Ishikawa (cell line): ENCODE measurements around the gene SCRT2.

Experiments used
- CEBPB ChIP-seq: IDR thresholded peaks from 2 replicates; pipeline ENCODE4 v1.6.1; 2012
- CREB1 ChIP-seq: IDR thresholded peaks from 2 replicates; pipeline ENCODE4 v1.6.1; 2012; ENCODE audit warnings: low read depth
- EGR1 ChIP-seq: IDR thresholded peaks from 2 replicates; pipeline ENCODE4 v1.6.1; 2012
- EP300 ChIP-seq: IDR thresholded peaks from 2 replicates; pipeline ENCODE4 v1.6.1; 2012; ENCODE audit warnings: borderline replicate concordance
- FOXM1 ChIP-seq: IDR thresholded peaks from 2 replicates; pipeline ENCODE4 v1.6.1; 2012; ENCODE audit warnings: low read depth, borderline replicate concordance
- MAX ChIP-seq: IDR thresholded peaks from 2 replicates; pipeline ENCODE4 v1.6.1; 2012
- NFIC ChIP-seq: IDR thresholded peaks from 2 replicates; pipeline ENCODE4 v1.6.1; 2012
- RAD21 ChIP-seq: IDR thresholded peaks from 2 replicates; pipeline ENCODE4 v1.6.1; 2012; ENCODE audit warnings: low read depth
- REST ChIP-seq: IDR thresholded peaks from 2 replicates; pipeline ENCODE4 v1.6.1; 2012; ENCODE audit warnings: low read depth, mild to moderate bottlenecking
- TAF1 ChIP-seq: IDR thresholded peaks from 2 replicates; pipeline ENCODE4 v1.6.1; 2012; ENCODE audit warnings: low read depth, mild to moderate bottlenecking
- TCF12 ChIP-seq: IDR thresholded peaks from 2 replicates; pipeline ENCODE4 v1.6.1; 2012; ENCODE audit warnings: low read depth
- TEAD4 ChIP-seq: IDR thresholded peaks from 2 replicates; pipeline ENCODE4 v1.6.1; 2012
- USF1 ChIP-seq: IDR thresholded peaks from 2 replicates; pipeline ENCODE4 v1.6.1; 2012
- YY1 ChIP-seq: IDR thresholded peaks from 2 replicates; pipeline ENCODE4 v1.6.1; 2012; ENCODE audit warnings: low read depth
- ZBTB7A ChIP-seq: IDR thresholded peaks from 2 replicates; pipeline ENCODE4 v1.6.1; 2012; ENCODE audit warnings: low read depth

The SCRT2 gene

GRCh38 chr20:697826-698225 is 22.2 kb upstream of the SCRT2 start:
- TF ChIP-seq REST (no peak), CEBPB (no peak), CREB1 (no peak), NFIC (no peak), TEAD4 (no peak)

GRCh38 chr20:695165-695866 is 19.7 kb upstream of the SCRT2 start:
- TF ChIP-seq YY1 (no peak), MAX (no peak), TEAD4 (no peak), FOXM1 (no peak), CREB1 (no peak), TCF12 (no peak)

- TF ChIP-seq TCF12 (no peak), EP300 (no peak), USF1 (no peak), CEBPB (no peak), REST (no peak), EGR1 (no peak), YY1 (no peak), NFIC (no peak), TEAD4 (no peak)
Measured at GRCh38 chr20:694496-694895, 18.9 kb upstream of the SCRT2 start.

- TF ChIP-seq NFIC (no peak), EGR1 (no peak), CEBPB (no peak), CREB1 (no peak), FOXM1 (no peak), TAF1 (no peak), ZBTB7A (no peak), TCF12 (no peak), MAX (no peak), TEAD4 (no peak), EP300 (no peak), RAD21 (no peak), USF1 (no peak)
Measured at GRCh38 chr20:692044-692443, 16.4 kb upstream of the SCRT2 start.

GRCh38 chr20:689947-690346 is 14.3 kb upstream of the SCRT2 start:
- no peak for TF ChIP-seq TAF1
- no peak for TF ChIP-seq REST
- TF ChIP-seq FOXM1: no peak
- no peak for TF ChIP-seq RAD21
- TF ChIP-seq CREB1: no peak
- no peak for TF ChIP-seq EP300
- TF ChIP-seq YY1: no peak
- TF ChIP-seq CEBPB: no peak
- TF ChIP-seq EGR1: no peak
- TF ChIP-seq NFIC: no peak
- TF ChIP-seq USF1: no peak
- no peak for TF ChIP-seq TCF12
- no peak for TF ChIP-seq TEAD4
